Measurements from ENCODE around the gene DNM1L.

DNA sequence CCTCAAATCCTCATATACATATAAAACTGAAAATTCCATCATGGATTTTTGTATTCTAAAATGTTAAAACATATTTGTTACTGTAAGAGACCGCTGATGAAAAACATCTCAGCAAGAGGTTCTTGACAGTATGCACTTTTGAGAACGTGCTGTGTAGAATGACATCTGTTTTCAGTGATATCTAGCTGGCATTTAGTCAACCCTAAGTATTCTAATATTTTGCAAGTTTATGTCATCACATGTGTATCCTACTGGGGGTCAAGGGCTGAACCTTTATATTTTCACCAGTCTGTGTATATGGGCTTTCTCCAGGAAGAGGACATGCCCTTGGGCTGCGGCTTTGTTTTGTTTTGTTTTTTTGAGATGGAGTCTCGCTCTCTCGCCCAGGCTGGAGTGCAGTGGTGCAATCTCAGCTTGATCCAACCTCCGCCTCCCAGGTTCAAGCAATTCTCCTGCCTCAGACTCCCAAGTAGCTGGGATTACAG lies 98.6 kb downstream of the DNM1L start:
- no peak for TF ChIP-seq POLR2A (IDR thresholded peaks at IDR 0.05)
- TF ChIP-seq, protein P1, sequence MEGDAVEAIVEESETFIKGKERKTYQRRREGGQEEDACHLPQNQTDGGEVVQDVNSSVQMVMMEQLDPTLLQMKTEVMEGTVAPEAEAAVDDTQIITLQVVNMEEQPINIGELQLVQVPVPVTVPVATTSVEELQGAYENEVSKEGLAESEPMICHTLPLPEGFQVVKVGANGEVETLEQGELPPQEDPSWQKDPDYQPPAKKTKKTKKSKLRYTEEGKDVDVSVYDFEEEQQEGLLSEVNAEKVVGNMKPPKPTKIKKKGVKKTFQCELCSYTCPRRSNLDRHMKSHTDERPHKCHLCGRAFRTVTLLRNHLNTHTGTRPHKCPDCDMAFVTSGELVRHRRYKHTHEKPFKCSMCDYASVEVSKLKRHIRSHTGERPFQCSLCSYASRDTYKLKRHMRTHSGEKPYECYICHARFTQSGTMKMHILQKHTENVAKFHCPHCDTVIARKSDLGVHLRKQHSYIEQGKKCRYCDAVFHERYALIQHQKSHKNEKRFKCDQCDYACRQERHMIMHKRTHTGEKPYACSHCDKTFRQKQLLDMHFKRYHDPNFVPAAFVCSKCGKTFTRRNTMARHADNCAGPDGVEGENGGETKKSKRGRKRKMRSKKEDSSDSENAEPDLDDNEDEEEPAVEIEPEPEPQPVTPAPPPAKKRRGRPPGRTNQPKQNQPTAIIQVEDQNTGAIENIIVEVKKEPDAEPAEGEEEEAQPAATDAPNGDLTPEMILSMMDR (IDR thresholded peaks at IDR 0.05): no peak
- TF ChIP-seq POLR2AphosphoS5 (IDR thresholded peaks at IDR 0.05): no peak

Measured in upper lobe of left lung (tissue), 4 donors.